Common myeloid progenitor, CD34-positive (primary cell): ENCODE measurements around the gene STRC.
"Not testable (repeated sequence)": the region's sequence is repeated elsewhere in the genome, so short reads cannot be mapped to it uniquely, and the experiment has no call there.

Source experiments
- CTCF ChIA-PET: fragments of 350-600 bp; sonication (Branson Sonifier 250); formaldehyde crosslinking; loops from one replicate; lab custom pipeline; 2021; ENCODE audit warnings: antibody characterized with exemption; lab: Charles Lee
- POLR2A ChIA-PET: fragments of 350-600 bp; sonication (Branson Sonifier 250); formaldehyde crosslinking; loops from one replicate; lab custom pipeline; 2021; ENCODE audit warnings: antibody characterized with exemption; lab: Charles Lee
- DNase-seq, 3 donors: peaks; one replicate each; pipeline versions ENCODE4 v3.0.0 to v3.0.0-alpha.2; 2013
- H3K27ac ChIP-seq, 2 experiments: 1 replicate in 1 of 2; 2 replicates in 1 of 2; pipeline ENCODE4 v1.7.0; 2013; ENCODE audit warnings: inconsistent platforms in 2 of 2, low read length in 2 of 2, mild to moderate bottlenecking in 2 of 2, low read depth in 1 of 2, moderate library complexity in 1 of 2; ENCODE audit not compliant: severe bottlenecking in 2 of 2, insufficient read depth in 1 of 2, poor library complexity in 1 of 2
- H3K27me3 ChIP-seq, 5 experiments: replicated peaks in 2 of 5; 1 replicate in 3 of 5; 2 replicates in 2 of 5; pipeline versions ENCODE4 v1.6.1 to v1.7.0; 2013; ENCODE audit warnings: low read length in 4 of 5, mild to moderate bottlenecking in 2 of 5, moderate library complexity in 2 of 5, inconsistent platforms in 1 of 5; ENCODE audit not compliant: insufficient read depth in 5 of 5, control insufficient read depth in 4 of 5
- H3K36me3 ChIP-seq, 4 experiments: 1 replicate in 2 of 4; 2 replicates in 2 of 4; pipeline versions ENCODE4 v1.6.1 to v1.7.0; 2013; ENCODE audit warnings: low read length in 3 of 4, control low read depth in 1 of 4, mild to moderate bottlenecking in 1 of 4; ENCODE audit not compliant: control insufficient read depth in 4 of 4, insufficient read depth in 4 of 4
- H3K4me1 ChIP-seq, 4 experiments: 1 replicate in 3 of 4; 2 replicates in 1 of 4; pipeline versions ENCODE4 v1.6.1 to v1.7.1; 2013; ENCODE audit warnings: low read length in 3 of 4, mild to moderate bottlenecking in 3 of 4, control low read depth in 1 of 4, inconsistent platforms in 1 of 4, moderate library complexity in 1 of 4; ENCODE audit not compliant: control insufficient read depth in 4 of 4, insufficient read depth in 4 of 4; ENCODE audit errors: control extremely low read depth in 1 of 4
- H3K4me3 ChIP-seq, 7 experiments: 1 replicate in 4 of 7; 2 replicates in 3 of 7; pipeline versions ENCODE4 v1.5.1 to v1.7.0; 2013; ENCODE audit warnings: mild to moderate bottlenecking in 7 of 7, low read length in 6 of 7, moderate library complexity in 6 of 7, inconsistent platforms in 2 of 7, low read depth in 2 of 7, control low read depth in 1 of 7; ENCODE audit not compliant: insufficient read depth in 4 of 7, control insufficient read depth in 1 of 7; ENCODE audit errors: extremely low read depth in 1 of 7
- H3K9me3 ChIP-seq, 5 experiments: 1 replicate in 4 of 5; 2 replicates in 1 of 5; pipeline versions ENCODE4 v1.6.1 to v1.7.1; 2013; ENCODE audit warnings: low read length in 4 of 5, mild to moderate bottlenecking in 2 of 5, inconsistent platforms in 1 of 5, low read depth in 1 of 5, moderate library complexity in 1 of 5; ENCODE audit not compliant: control insufficient read depth in 4 of 5, insufficient read depth in 2 of 5; ENCODE audit errors: control extremely low read depth in 1 of 5
- WGBS: methylation state at CpG from one replicate; pipeline ENCODE4 v1.1.5; 2013; ENCODE audit not compliant: insufficient coverage; 5-methylcytosine and 5-hydroxymethylcytosine counted together

Gene STRC

GRCh38 chr15:43638464-43639204 is 20.0 kb upstream of the STRC start:
- H3K4me1 ChIP-seq, H3K27me3 ChIP-seq, H3K36me3 ChIP-seq, POLR2A ChIA-PET, H3K27ac ChIP-seq, H3K9me3 ChIP-seq, H3K4me3 ChIP-seq, DNase-seq, CTCF ChIA-PET: not testable (repeated sequence)
- 97% methylated on average over 8 of the region's 8 CpGs for WGBS

GRCh38 chr15:43626937-43627336 is 8.3 kb upstream of the STRC start:
- H3K4me3 ChIP-seq, H3K27me3 ChIP-seq, H3K36me3 ChIP-seq, H3K27ac ChIP-seq, POLR2A ChIA-PET, H3K4me1 ChIP-seq, CTCF ChIA-PET, H3K9me3 ChIP-seq, DNase-seq: not testable (repeated sequence)

GRCh38 chr15:43625106-43625505 is 6.5 kb upstream of the STRC start:
- 30% methylated on average over 3 of the region's 5 CpGs for WGBS
- H3K36me3 ChIP-seq: no peaks in the 10 kb centered on the region
- CTCF ChIA-PET: no interaction called here
- H3K4me1 ChIP-seq: no peaks in the 10 kb centered on the region
- H3K9me3 ChIP-seq: no peaks in the 10 kb centered on the region
- H3K27ac ChIP-seq: no peak overlapping the region
- POLR2A ChIA-PET: no interaction called here
- no peak for DNase-seq
- no peak overlapping the region for H3K4me3 ChIP-seq
- H3K27me3 ChIP-seq: peaks cover 0 to 3% (median 0%) of the 10 kb centered on the region in 5 experiments

- H3K36me3 ChIP-seq, H3K9me3 ChIP-seq, H3K27me3 ChIP-seq, H3K4me1 ChIP-seq, DNase-seq, H3K27ac ChIP-seq, POLR2A ChIA-PET, H3K4me3 ChIP-seq, CTCF ChIA-PET: not testable (repeated sequence)
- WGBS: 100% methylated on average over 1 of the region's 7 CpGs
Observed at GRCh38 chr15:43622068-43622799, 3.6 kb upstream of the STRC start.

GRCh38 chr15:43617750-43618149 is 850 bp downstream of the STRC start:
- DNase-seq, H3K9me3 ChIP-seq, H3K36me3 ChIP-seq, H3K4me1 ChIP-seq, H3K4me3 ChIP-seq, CTCF ChIA-PET, POLR2A ChIA-PET, H3K27me3 ChIP-seq, H3K27ac ChIP-seq: not testable (repeated sequence)
- no CpG with 5 or more reads among the region's 8 CpGs for WGBS

GRCh38 chr15:43602233-43602632 is 16.4 kb downstream of the STRC start:
- H3K4me3 ChIP-seq, H3K36me3 ChIP-seq, H3K27ac ChIP-seq, CTCF ChIA-PET, DNase-seq, POLR2A ChIA-PET, H3K27me3 ChIP-seq, H3K9me3 ChIP-seq, H3K4me1 ChIP-seq: not testable (repeated sequence)
- 96% methylated on average over 6 of the region's 6 CpGs for WGBS

- H3K4me3 ChIP-seq, H3K9me3 ChIP-seq, DNase-seq, H3K27me3 ChIP-seq, H3K27ac ChIP-seq, H3K4me1 ChIP-seq, POLR2A ChIA-PET, CTCF ChIA-PET, H3K36me3 ChIP-seq: not testable (repeated sequence)
- no CpG with 5 or more reads among the region's 2 CpGs for WGBS
Observed at GRCh38 chr15:43600200-43600599, 18.4 kb downstream of the STRC start.
